ENCODE data around the gene KCNK17.

KCNK17 gene, protein sequence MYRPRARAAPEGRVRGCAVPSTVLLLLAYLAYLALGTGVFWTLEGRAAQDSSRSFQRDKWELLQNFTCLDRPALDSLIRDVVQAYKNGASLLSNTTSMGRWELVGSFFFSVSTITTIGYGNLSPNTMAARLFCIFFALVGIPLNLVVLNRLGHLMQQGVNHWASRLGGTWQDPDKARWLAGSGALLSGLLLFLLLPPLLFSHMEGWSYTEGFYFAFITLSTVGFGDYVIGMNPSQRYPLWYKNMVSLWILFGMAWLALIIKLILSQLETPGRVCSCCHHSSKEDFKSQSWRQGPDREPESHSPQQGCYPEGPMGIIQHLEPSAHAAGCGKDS

DNA sequence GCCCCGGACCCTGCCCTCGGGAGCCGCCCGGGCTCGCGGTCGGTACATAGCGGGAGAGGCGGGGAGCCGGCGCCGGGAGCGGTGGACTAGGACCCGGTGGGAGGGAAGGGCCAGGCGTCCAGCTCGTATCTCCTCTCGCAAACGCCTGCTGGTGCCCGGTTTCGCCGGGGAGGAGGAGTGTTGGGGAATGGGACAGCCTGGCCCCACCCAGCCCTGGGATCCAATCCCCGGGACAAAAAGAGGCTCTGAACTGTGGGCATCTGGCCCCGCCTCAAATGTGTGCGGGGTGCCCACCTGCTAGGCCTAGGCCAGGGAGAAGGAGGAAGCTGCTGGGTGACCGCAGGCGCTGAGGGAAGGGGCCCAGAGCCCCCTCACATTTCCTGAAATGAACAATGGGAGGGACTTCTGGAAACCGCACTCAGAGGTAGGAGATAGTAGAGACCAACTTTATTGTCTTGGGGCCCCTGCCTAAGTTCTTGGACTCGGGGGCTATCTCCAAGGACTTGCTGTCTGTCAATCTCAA lies at the start of gene KCNK17:
TSS of gene KCNK17 (minus strand) at position 147 of the 523 bp plus-strand sequence. CDS start at position 48, 99 bp downstream.
- H3K4me3 ChIP-seq (ENCODE audit: low read depth, low read length): no peak within 1 kb of the TSS
- no peak for TF ChIP-seq MYC (IDR thresholded peaks at IDR 0.05; ENCODE audit: low read depth, low read length)
- TF ChIP-seq, protein P1, sequence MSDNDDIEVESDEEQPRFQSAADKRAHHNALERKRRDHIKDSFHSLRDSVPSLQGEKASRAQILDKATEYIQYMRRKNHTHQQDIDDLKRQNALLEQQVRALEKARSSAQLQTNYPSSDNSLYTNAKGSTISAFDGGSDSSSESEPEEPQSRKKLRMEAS (IDR thresholded peaks at IDR 0.05; ENCODE audit: low read depth, low read length): no peak
- TF ChIP-seq POLR2A (IDR thresholded peaks at IDR 0.05; ENCODE audit: extremely low read depth, insufficient read length): no peak
- TF ChIP-seq, protein P2, sequence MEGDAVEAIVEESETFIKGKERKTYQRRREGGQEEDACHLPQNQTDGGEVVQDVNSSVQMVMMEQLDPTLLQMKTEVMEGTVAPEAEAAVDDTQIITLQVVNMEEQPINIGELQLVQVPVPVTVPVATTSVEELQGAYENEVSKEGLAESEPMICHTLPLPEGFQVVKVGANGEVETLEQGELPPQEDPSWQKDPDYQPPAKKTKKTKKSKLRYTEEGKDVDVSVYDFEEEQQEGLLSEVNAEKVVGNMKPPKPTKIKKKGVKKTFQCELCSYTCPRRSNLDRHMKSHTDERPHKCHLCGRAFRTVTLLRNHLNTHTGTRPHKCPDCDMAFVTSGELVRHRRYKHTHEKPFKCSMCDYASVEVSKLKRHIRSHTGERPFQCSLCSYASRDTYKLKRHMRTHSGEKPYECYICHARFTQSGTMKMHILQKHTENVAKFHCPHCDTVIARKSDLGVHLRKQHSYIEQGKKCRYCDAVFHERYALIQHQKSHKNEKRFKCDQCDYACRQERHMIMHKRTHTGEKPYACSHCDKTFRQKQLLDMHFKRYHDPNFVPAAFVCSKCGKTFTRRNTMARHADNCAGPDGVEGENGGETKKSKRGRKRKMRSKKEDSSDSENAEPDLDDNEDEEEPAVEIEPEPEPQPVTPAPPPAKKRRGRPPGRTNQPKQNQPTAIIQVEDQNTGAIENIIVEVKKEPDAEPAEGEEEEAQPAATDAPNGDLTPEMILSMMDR (IDR thresholded peaks at IDR 0.05; ENCODE audit: low read depth, low read length): no peak
- peak; percentile 82 for DNase-seq (ENCODE audit: low read depth)

DNA sequence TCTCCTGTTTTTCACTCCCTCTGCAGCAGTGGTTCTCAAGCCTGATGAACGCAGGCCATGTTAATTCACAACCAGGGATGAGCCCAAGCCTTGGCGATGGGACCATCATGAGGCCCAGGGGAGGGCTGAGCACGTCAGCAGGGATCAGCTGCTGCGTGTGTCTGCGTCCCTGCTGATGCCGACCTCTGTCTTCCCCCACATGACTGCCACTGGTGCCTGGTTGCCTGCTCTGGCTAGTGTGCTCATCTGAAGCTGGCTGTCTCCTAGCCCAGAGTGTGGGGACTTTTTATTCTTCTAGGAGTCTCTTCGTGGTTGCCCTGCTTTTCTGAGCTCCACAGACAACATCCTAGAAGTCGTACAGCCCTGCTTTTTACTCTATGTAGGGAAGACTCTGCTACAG lies 49.1 kb upstream of the KCNK17 start:
- no peak overlapping the region for H3K4me3 ChIP-seq (ENCODE audit: low read depth, low read length)
- DNase-seq (ENCODE audit: low read depth): no peak
- TF ChIP-seq MYC (IDR thresholded peaks at IDR 0.05; ENCODE audit: low read depth, low read length) (no peak), POLR2A (IDR thresholded peaks at IDR 0.05; ENCODE audit: extremely low read depth, insufficient read length) (no peak)
- TF ChIP-seq, protein P2 (IDR thresholded peaks at IDR 0.05; ENCODE audit: low read depth, low read length): no peak

DNA sequence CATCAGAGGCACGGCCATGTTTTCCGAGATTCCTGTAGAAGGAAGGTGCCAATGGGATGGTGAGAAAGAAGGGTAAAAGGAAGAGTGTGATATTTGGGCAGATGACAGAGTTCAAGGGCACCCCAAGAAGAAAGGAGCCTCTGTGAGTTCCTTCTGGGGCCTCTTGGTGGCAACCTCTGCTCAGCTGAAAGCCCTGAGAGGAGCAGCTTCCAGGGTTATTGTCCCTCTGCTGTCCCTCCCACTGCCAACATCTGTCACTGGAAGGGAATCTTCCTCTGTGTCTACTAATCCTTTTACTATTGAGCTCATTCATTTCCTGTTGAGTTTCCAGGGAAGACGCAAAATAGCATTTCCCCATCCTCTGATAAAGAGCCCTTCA lies 48.3 kb upstream of the KCNK17 start:
- H3K4me3 ChIP-seq (ENCODE audit: low read depth, low read length): no peak overlapping the region
- peak; percentile 16 for DNase-seq (ENCODE audit: low read depth)
- TF ChIP-seq, protein P2 (IDR thresholded peaks at IDR 0.05; ENCODE audit: low read depth, low read length): peak; percentile 20
- TF ChIP-seq MYC (IDR thresholded peaks at IDR 0.05; ENCODE audit: low read depth, low read length) (no peak), POLR2A (IDR thresholded peaks at IDR 0.05; ENCODE audit: extremely low read depth, insufficient read length) (no peak)
- TF ChIP-seq, protein P1 (IDR thresholded peaks at IDR 0.05; ENCODE audit: low read depth, low read length): no peak

DNA sequence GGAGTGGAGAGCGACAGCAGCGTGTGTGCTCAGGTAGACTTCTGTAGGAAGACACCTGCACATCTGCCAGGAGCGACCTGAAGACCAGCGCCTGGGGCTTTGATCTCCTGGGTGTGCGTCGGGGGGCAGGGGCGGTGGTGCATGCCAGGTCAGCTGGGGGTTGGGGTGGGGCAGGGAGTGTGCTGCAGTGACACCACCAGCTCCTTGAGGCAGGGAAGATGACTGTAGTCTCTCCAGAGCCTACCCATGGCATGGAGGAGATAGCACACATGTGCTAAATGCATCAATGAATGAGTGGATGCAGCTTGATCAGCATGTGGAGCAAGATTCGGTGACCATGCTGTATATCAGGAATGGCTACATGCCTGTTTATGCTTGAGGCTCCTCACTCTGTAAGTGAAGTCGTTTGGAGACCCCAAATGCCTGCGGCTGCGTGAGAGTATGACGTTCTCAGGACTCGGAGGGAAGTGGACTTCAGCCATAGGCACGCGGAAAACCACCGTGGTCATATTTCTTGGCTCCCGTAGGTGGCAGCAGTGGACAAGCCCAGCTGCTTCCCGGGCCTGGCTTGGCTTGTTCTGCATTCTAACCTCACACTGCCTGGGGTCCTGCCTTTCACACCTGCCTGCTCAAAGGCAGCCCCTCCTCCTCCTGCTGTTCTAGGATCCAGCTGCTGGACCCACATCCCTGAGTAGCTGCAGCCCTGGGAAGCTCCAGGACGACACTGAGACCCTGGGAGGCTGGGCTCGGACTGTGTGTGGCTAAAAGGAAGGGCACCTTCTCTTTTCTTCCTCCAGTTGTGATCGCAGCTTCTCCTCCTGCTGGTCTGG lies 47.7 kb upstream of the KCNK17 start:
- DNase-seq (ENCODE audit: low read depth): peak; percentile 71
- TF ChIP-seq, protein P1 (IDR thresholded peaks at IDR 0.05; ENCODE audit: low read depth, low read length): peak; percentile 63; the same call in 1 of the 2 replicates
- TF ChIP-seq POLR2A (IDR thresholded peaks at IDR 0.05; ENCODE audit: extremely low read depth, insufficient read length) (no peak), MYC (IDR thresholded peaks at IDR 0.05; ENCODE audit: low read depth, low read length) (peak; percentile 68; the same call in 1 of the 2 replicates)
- TF ChIP-seq, protein P2 (IDR thresholded peaks at IDR 0.05; ENCODE audit: low read depth, low read length): peak; percentile 75
- H3K4me3 ChIP-seq (ENCODE audit: low read depth, low read length): no peak overlapping the region

DNA sequence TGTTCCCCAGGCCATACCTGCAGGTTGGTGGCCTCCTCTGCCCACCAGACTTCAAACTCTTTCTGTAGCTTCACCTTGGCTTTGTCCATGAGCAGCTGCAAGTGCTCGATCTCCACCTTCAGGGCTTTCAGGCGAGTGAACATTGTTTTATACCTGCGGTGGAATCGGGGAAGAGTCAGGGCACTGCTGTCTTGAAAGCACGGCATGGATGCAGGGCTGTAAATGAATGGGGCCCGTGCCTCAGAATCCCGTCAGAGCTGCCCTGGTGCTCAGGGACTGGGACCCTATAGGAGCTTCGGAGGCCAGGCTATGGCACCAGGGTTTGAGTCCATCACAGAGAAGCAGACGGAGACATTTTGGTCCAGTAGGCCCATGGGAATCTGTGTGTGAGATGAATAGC lies 46.2 kb upstream of the KCNK17 start:
- no peak for DNase-seq (ENCODE audit: low read depth)
- no peak overlapping the region for H3K4me3 ChIP-seq (ENCODE audit: low read depth, low read length)
- TF ChIP-seq, protein P1 (IDR thresholded peaks at IDR 0.05; ENCODE audit: low read depth, low read length): no peak

Data from NB4 (cell line).